B cell (primary cell): ENCODE data around the gene FAM53A. TPM values are rescaled to one million over a fixed set of nuclear protein-coding genes. Genes with fewer than 3 reads are reported as not detected.

Experiments
- ATAC-seq: fragments of 200-7000 bp; cut with Tn5 transposase; one replicate; pipeline ENCODE4 v1.10.0; 2021; ENCODE audit warnings: low read depth, mild to moderate bottlenecking, moderate number of reproducible peaks, moderate library complexity
- CTCF ChIA-PET: fragments of 350-600 bp; sonication (Branson Sonifier 250); formaldehyde crosslinking; loops from one replicate; lab custom pipeline; 2021; ENCODE audit warnings: antibody characterized with exemption, inconsistent platforms; lab: Charles Lee
- POLR2A ChIA-PET: fragments of 350-600 bp; sonication (Branson Sonifier 250); formaldehyde crosslinking; loops from one replicate; lab custom pipeline; 2021; ENCODE audit warnings: antibody characterized with exemption; lab: Charles Lee
- DNase-seq: peaks from one replicate; pipeline ENCODE4 v3.0.0; 2013
- H2AFZ ChIP-seq: 2 replicates; pipeline ENCODE4 v1.6.1; 2012; ENCODE audit warnings: mild to moderate bottlenecking, low read depth, low read length; ENCODE audit not compliant: insufficient read depth, poor library complexity, severe bottlenecking
- H3K27ac ChIP-seq, 2 donors: 1 replicate in 1 of 2; 2 replicates in 1 of 2; pipeline ENCODE4 v1.5.1; 2012 to 2013; ENCODE audit warnings: low read length in 2 of 2, mild to moderate bottlenecking in 2 of 2, moderate library complexity in 1 of 2
- H3K27me3 ChIP-seq, 4 experiments: fragments of 200-600 bp in 1 of 4; sonication (generic) in 1 of 4; replicated peaks in 1 of 4; 1 replicate in 2 of 4; 2 replicates in 2 of 4; pipeline versions ENCODE4 v1.6.1 to v1.7.0; 2013 to 2016; ENCODE audit warnings: low read length in 3 of 4, mild to moderate bottlenecking in 2 of 4, mixed read lengths in 1 of 4, moderate library complexity in 1 of 4; ENCODE audit not compliant: insufficient read depth in 4 of 4, control insufficient read depth in 3 of 4; ENCODE audit errors: control extremely low read depth in 1 of 4
- H3K36me3 ChIP-seq, 2 experiments: replicated peaks in 1 of 2; 1 replicate in 1 of 2; 2 replicates in 1 of 2; pipeline versions ENCODE4 v1.6.1 to v1.7.1; 2013; ENCODE audit warnings: low read length in 1 of 2; ENCODE audit not compliant: insufficient read depth in 2 of 2, control insufficient read depth in 1 of 2; ENCODE audit errors: control extremely low read depth in 1 of 2, extremely low read depth in 1 of 2
- H3K4me1 ChIP-seq, 2 donors: fragments of 200-600 bp in 1 of 2; sonication (generic) in 1 of 2; 1 replicate in 1 of 2; 2 replicates in 1 of 2; pipeline versions ENCODE4 v1.5.1 to v1.6.1; 2013 to 2017; ENCODE audit warnings: low read length in 2 of 2; ENCODE audit not compliant: control insufficient read depth in 2 of 2, insufficient read depth in 2 of 2
- H3K4me2 ChIP-seq: replicated peaks from 2 replicates; pipeline ENCODE3; 2012; ENCODE audit warnings: mild to moderate bottlenecking, low read depth, low read length; ENCODE audit not compliant: poor library complexity, severe bottlenecking
- H3K4me3 ChIP-seq, 5 experiments: fragments of 200-600 bp in 1 of 5; sonication (generic) in 1 of 5; 1 replicate in 3 of 5; 2 replicates in 2 of 5; pipeline versions ENCODE4 v1.5.1 to v1.7.0; 2011 to 2016; ENCODE audit warnings: low read length in 4 of 5, mild to moderate bottlenecking in 4 of 5, low read depth in 2 of 5, control low read depth in 1 of 5, moderate library complexity in 1 of 5; ENCODE audit not compliant: insufficient read depth in 1 of 5; ENCODE audit errors: control extremely low read depth in 1 of 5, extremely low read depth in 1 of 5
- H3K79me2 ChIP-seq: fragments of 200-600 bp; sonication (generic); one replicate; pipeline ENCODE4 v1.6.0; 2016; ENCODE audit warnings: low read length; ENCODE audit not compliant: control insufficient read depth, insufficient read depth
- H3K9ac ChIP-seq: fragments of 200-600 bp; sonication (generic); 2 replicates; pipeline ENCODE4 v1.6.1; 2017; ENCODE audit warnings: mild to moderate bottlenecking, low read length, moderate library complexity
- H3K9me3 ChIP-seq, 3 donors: one replicate each; pipeline versions ENCODE4 v1.6.1 to v1.7.1; 2013; ENCODE audit warnings: low read length in 2 of 3; ENCODE audit not compliant: control insufficient read depth in 2 of 3, insufficient read depth in 1 of 3; ENCODE audit errors: control extremely low read depth in 1 of 3
- H4K20me1 ChIP-seq: 2 replicates; pipeline ENCODE4 v1.6.0; 2012; ENCODE audit warnings: mild to moderate bottlenecking, low read length; ENCODE audit not compliant: insufficient read depth, control insufficient read depth, poor library complexity, severe bottlenecking
- H3K27ac Mint-ChIP-seq: one replicate; pipeline ENCODE4 v1.8.0; 2021; ENCODE audit warnings: mixed read lengths
- H3K27me3 Mint-ChIP-seq: one replicate; pipeline ENCODE4 v1.8.0; 2021; ENCODE audit warnings: mixed read lengths
- H3K4me1 Mint-ChIP-seq: one replicate; pipeline ENCODE4 v1.8.0; 2021; ENCODE audit warnings: mixed read lengths
- H3K4me3 Mint-ChIP-seq: one replicate; pipeline ENCODE4 v1.8.0; 2021; ENCODE audit warnings: mixed read lengths
- H3K9me3 Mint-ChIP-seq: one replicate; pipeline ENCODE4 v1.8.0; 2022; ENCODE audit warnings: mixed read lengths; ENCODE audit not compliant: insufficient read depth
- EZH2 ChIP-seq: IDR thresholded peaks from 2 replicates; pipeline ENCODE4 v1.6.1; 2012; ENCODE audit warnings: borderline replicate concordance, low read depth, mild to moderate bottlenecking, moderate library complexity, low read length; ENCODE audit not compliant: insufficient read depth, poor library complexity, severe bottlenecking
- WGBS: methylation state at CpG from one replicate; pipeline ENCODE4 v1.1.5; 2013; ENCODE audit warnings: missing lambda C conversion rate; ENCODE audit not compliant: insufficient coverage; 5-methylcytosine and 5-hydroxymethylcytosine counted together
- intact Hi-C: fragments of 100-400 bp; cut with micrococcal nuclease; formaldehyde crosslinking; loops from one replicate; pipeline ENCODE4 v1.10.0; 2022
- polyA plus RNA-seq: library from polyadenylated mRNA; depleted of rRNA; stranded (reverse); fragments of >200 nt; gene quantifications from 2 replicates; pipeline ENCODE4 v1.2.3, GENCODE V29; 2012
- total RNA-seq, 2 donors: library from RNA; stranded (reverse); fragments of 120-200 nt in 1 of 2; gene quantifications; 1 replicate in 1 of 2; 2 replicates in 1 of 2; pipeline versions ENCODE4 v1.2.3 to v1.2.4, GENCODE V29; 2013 to 2022
- TF ChIP-seq, protein P1 (sequence below): fragments of 200-600 bp; IDR thresholded peaks from one replicate; pipeline ENCODE4 v1.8.0; 2022; ENCODE audit warnings: antibody characterized with exemption, mild to moderate bottlenecking

Gene FAM53A
- total and polyA plus RNA-seq, 2 donors (not counting 1 experiment from before 2014, with no cell fraction given) = 2.2 to 4.2 TPM

- Histone ChIP-seq H2AFZ (no peak overlapping the region), H3K4me1 (peaks cover 0 to 4% of the 10 kb centered on the region in 2 donors), H3K4me3 (no peak overlapping the region), H3K9ac (no peak overlapping the region), H3K9me3 (peaks cover 0 to 22% (median 2%) of the 10 kb centered on the region in 3 donors), H3K4me2 (no peak overlapping the region), H4K20me1 (no peaks in the 10 kb centered on the region), H3K27me3 (no peaks in the 10 kb centered on the region), H3K27ac (no peak overlapping the region), H3K79me2 (no peaks in the 10 kb centered on the region), H3K36me3 (no peaks in the 10 kb centered on the region)
- intact Hi-C loops = no loop called here
- ChIA-PET POLR2A (no interaction called here), CTCF (no interaction called here)
- ATAC-seq = no peak
- no peaks in the 10 kb centered on the region for H3K27me3 Mint-ChIP-seq
- DNase-seq = no peak
- 91% methylated on average over 12 of the region's 12 CpGs for WGBS
- no peak for TF ChIP-seq EZH2
- TF ChIP-seq, protein P1, sequence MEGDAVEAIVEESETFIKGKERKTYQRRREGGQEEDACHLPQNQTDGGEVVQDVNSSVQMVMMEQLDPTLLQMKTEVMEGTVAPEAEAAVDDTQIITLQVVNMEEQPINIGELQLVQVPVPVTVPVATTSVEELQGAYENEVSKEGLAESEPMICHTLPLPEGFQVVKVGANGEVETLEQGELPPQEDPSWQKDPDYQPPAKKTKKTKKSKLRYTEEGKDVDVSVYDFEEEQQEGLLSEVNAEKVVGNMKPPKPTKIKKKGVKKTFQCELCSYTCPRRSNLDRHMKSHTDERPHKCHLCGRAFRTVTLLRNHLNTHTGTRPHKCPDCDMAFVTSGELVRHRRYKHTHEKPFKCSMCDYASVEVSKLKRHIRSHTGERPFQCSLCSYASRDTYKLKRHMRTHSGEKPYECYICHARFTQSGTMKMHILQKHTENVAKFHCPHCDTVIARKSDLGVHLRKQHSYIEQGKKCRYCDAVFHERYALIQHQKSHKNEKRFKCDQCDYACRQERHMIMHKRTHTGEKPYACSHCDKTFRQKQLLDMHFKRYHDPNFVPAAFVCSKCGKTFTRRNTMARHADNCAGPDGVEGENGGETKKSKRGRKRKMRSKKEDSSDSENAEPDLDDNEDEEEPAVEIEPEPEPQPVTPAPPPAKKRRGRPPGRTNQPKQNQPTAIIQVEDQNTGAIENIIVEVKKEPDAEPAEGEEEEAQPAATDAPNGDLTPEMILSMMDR = no peak
- H3K9me3 Mint-ChIP-seq = no peaks in the 10 kb centered on the region
- no peak overlapping the region for H3K27ac Mint-ChIP-seq
- H3K4me3 Mint-ChIP-seq = no peak overlapping the region
- H3K4me1 Mint-ChIP-seq = no peaks in the 10 kb centered on the region
Observed at GRCh38 chr4:1624519-1624910, 59.6 kb downstream of the FAM53A start.

DNA sequence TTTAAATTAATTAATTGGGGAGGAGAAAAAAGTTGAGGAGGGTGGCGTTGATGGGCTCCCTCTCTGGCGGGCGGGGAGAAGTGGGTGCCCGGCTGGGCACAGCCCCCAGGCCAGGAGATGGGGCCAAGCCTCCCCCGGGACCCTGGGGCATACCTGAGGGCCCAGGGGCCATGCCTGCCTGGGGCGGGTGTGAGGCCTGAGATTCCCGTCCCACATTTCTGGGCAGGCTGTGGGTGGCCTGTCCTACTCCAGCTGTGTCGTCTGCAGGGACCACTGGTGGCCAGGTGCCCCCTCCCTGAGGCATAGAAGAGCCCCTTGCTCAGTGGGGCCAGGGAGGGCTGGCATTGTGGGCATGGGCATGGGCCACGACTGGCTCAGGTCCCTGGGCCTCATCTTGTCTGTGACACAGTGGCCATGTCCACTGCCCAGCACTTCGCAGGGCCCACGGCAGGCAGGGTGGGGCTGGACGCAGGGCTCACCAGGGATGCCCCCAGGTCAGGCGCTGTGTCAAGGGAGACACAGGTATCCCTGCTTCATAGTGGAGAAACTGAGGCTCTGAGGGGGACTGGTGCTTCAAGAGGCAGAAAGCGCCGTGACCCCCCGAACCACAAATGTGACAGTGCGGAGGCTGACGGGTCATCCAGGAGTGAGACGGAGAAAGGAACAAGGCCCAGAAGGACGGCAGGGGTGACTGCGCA lies 60.1 kb downstream of the FAM53A start:
- no peaks in the 10 kb centered on the region for H3K9me3 Mint-ChIP-seq
- ChIA-PET POLR2A (no interaction called here), CTCF (no interaction called here)
- Histone ChIP-seq H3K27me3 (no peaks in the 10 kb centered on the region), H4K20me1 (no peaks in the 10 kb centered on the region), H2AFZ (no peak overlapping the region), H3K4me1 (peaks cover 0 to 2% of the 10 kb centered on the region in 2 donors), H3K4me3 (no peak overlapping the region), H3K4me2 (no peak overlapping the region), H3K36me3 (no peaks in the 10 kb centered on the region), H3K27ac (no peak overlapping the region), H3K9ac (no peak overlapping the region), H3K79me2 (no peaks in the 10 kb centered on the region), H3K9me3 (peaks cover 0 to 22% (median 2%) of the 10 kb centered on the region in 3 donors)
- DNase-seq (no peak), ATAC-seq (no peak)
- intact Hi-C loops = no loop called here
- no peak overlapping the region for H3K27ac Mint-ChIP-seq
- no peak for TF ChIP-seq EZH2
- TF ChIP-seq, protein P1 = no peak
- no peak overlapping the region for H3K4me3 Mint-ChIP-seq
- no peaks in the 10 kb centered on the region for H3K27me3 Mint-ChIP-seq
- 98% methylated on average over 21 of the region's 21 CpGs for WGBS
- H3K4me1 Mint-ChIP-seq = no peaks in the 10 kb centered on the region
